Activated T-cell treated with anti-CD3 and anti-CD28 coated beads, Interleukin-2, amount 50 U/mL, for 1 hour (primary cell): Measurements from ENCODE around the gene HOMER3.
"Not testable (repeated sequence)": the region's sequence is repeated elsewhere in the genome, so short reads cannot be mapped to it uniquely, and the experiment has no call there.

Experiments
- DNase-seq: peaks from one replicate; pipeline ENCODE4 v3.0.0-alpha.2; 2020

Gene HOMER3

GRCh38 chr19:18952364-18953003 is 11.5 kb upstream of the HOMER3 start:
- not testable (repeated sequence) for DNase-seq

DNA sequence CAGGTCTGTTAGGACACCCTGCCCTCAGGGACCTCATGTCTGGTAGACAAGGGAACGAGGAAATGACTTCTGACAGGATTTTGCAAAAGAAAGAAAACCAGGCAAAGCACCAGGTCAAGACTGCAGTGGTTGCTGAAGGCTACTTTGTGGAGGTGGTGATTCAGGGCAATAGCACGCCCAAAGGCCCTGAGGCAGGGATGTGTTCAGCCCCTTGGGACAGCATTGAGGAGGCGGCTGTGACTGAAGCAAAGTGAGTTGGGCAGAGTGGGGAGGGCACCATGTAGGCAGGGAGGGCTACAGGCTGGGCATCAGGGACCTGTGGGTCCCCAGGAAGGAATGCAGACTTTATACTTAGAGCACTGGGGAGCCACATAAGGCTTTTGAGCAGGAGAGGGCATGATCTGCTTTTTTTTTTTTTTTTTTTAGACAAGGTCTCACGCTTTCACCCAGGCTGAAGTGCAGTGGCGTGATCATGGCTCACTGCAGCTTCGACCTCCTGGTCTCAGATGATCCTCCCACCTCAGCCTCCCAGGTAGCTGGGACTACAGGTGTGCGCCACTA is 10.8 kb upstream of the HOMER3 start:
- DNase-seq, result no peak

GRCh38 chr19:18949858-18950257 is 8.8 kb upstream of the HOMER3 start:
- DNase-seq, result no peak

- no peak for DNase-seq
Observed at GRCh38 chr19:18948976-18949356, 7.9 kb upstream of the HOMER3 start.

- DNase-seq, result no peak
Observed at GRCh38 chr19:18948075-18948975, 7.3 kb upstream of the HOMER3 start.

- DNase-seq, result no peak
Observed at GRCh38 chr19:18946918-18947317, 5.9 kb upstream of the HOMER3 start.

GRCh38 chr19:18946335-18946734 is 5.3 kb upstream of the HOMER3 start:
- DNase-seq, result no peak

- no peak for DNase-seq
Observed at GRCh38 chr19:18945297-18945696, 4.3 kb upstream of the HOMER3 start.

DNA sequence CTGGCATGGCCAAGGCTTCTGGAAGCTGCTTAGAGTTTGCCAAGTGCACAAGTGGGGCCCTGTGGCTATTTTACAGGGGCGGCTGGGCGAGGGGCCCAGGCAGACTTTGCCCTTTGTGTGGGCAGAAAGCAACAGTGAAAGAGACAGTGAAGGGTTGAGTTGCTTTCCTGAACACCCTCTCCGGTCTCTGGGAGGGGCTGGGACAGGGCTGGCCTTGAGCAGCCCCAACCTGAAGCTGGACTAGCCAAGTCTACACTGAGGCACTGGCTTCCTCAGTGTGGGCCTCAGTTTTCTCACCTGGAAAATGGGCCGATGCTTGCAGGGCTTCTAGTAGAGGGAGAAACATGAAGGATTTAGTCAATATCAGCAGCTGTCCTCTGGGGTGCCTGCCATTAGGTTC is 2.4 kb upstream of the HOMER3 start:
- no peak for DNase-seq

- DNase-seq, result no peak
Observed at GRCh38 chr19:18942692-18943091, 1.7 kb upstream of the HOMER3 start.

GRCh38 chr19:18941628-18942354 is 774 bp upstream of the HOMER3 start:
- DNase-seq, result no peak

DNA sequence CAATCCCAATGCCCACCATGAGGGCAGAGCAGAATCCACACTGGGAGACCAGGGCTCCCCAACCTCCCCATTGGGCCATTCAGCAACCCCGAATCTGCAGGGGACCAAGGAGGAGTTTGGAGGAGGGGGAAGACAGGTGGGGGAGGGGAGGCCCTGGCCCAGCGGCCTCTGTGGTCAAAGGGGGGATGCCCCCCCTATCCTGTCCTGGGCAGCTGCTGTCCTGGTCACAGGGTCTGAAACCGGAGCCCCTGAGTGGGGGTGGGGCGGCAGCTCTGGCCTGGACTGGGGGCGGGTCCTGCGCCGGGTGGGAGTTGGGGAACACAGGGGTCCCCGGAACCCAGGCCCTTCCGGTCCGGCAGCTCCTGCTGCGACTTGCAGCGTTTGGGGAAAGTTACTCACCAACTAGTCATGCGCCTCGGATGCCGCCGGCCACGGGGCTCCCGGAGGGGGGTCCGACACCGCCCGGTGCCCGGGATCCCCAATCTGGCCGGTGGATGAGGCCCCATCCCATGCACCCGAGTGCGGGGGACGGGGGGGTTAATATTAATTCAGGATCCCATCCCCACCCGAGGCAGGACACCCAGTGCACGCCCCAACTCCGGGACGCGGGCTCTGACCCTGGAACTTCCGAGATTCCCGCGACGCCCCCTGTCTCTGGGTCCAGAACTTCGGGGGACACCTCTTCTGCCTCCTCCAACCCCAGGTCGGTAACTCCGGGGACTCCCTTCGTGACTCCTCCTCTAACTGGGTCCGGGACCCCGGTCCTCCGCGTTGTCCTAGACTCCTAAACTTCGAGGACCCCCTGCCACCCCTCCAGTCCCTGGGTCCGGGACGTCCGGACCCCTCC is 872 bp downstream of the HOMER3 start:
- peak; percentile 31 for DNase-seq

GRCh38 chr19:18939163-18939562 is 1.9 kb downstream of the HOMER3 start:
- no peak for DNase-seq

DNA sequence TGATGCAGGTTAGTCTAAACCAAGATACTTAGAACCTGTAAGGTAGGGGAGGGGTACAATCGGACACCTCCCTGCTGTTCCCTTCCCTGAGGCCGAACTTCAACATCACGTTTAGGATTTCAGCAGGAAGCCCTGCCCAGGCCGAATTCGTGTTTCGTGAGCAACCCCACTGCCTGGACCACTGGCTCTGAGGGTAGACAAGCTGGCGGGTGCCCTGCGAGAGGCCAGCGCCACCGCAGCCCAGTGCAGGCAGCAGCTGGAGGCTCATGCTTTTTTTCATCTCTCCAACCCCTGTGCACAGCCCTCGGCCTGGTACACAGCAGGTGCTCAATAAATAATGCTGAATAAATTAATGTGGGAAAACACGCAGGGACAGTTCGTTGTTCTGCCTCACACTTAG is 7.7 kb downstream of the HOMER3 start:
- no peak for DNase-seq

GRCh38 chr19:18932216-18932841 is 8.7 kb downstream of the HOMER3 start:
- DNase-seq, result peak; percentile 84

- DNase-seq, result no peak
Observed at GRCh38 chr19:18931316-18932162, 9.5 kb downstream of the HOMER3 start.

DNA sequence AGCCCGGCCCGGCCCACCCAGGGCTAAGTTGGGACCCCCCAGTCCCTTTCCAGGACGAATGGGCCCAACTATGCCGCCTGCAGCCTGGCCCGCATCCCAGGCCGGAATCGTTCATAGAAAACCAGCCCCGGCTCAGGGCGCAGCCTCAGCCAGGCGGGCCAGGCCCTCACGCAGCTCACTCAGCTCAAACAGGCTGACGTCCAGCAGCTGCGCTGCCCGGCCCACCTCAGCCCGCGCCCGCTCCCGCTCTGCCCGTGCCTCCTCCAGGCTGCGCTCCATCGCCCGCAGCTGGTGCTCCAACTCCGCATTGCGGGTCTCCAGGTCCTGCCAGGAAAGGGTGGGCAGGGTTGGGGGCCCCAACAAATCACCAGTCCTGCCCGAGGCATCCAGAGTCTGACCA is 11.7 kb downstream of the HOMER3 start:
- DNase-seq, result no peak

DNA sequence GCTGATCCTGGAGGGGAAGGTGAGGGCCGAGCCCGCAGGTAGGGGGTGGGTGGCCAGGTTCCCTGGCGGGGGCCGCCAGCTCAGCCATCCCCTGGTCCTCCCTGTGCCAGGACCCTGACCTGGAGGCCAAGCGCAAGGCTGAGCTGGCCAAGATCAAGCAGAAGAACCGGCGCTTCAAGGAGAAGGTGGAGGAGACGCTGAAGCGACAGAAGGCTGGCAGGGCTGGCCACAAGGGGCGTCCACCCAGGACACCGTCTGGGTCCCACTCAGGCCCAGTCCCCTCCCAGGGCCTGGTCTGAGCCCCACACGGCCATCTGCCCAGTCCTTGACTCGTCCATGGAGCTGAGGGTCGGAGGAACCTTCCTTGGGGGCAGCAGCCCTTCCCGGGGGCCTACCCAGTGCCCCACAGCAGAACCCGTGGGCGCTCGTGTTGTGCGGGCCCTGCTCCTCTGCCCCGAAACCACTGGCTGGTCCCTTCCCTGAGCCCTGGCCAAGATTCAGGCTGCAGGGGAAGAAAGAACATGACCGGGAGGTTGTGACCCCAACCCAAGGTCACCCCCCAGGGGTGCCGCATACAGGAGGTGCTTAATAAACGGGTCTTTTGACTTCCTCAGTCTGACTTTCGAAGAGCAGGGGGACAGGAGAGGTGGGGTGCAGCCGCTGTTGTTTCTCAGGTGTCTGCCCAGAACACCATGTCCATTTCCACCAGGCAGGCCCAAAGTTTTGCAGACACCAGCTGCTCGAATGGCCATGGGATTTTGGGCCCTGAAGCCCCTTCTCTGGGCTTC is 12.8 kb downstream of the HOMER3 start:
- no peak for DNase-seq

DNA sequence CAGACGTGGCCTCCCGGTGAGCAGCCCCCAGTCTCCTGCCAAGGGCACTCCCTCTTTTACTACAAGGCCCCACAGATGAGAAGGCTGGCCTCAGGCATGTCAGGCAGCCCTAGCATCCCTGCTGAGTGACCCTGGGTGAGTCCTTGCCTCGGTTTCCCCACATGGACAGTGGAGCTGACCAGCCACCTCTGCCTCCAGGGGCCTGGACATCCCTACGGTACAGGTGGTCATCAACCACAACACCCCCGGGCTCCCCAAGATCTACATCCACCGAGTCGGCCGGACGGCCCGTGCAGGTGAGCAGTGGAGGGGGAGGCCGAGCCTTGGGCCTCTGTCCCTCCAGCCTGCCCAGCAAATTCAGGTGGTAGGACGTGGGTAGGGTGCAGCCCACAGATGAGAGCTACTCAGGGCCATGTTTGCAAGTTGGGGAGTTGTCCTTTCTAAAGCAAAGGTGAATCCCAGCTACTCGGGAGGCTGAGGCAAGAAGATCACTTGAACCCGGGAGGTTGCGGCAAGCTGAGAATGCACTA is 16.3 kb downstream of the HOMER3 start:
- no peak for DNase-seq
